Prostate gland (tissue), 2 donors: ENCODE data around the gene GUCA2A.

ENCODE experiments used
- CTCF ChIP-seq, 4 experiments: fragments of 200-600 bp in 2 of 4; fragments of 450-650 bp in 2 of 4; sonication (generic) in 2 of 4; IDR thresholded peaks; 1 replicate in 3 of 4; 2 replicates in 1 of 4; pipeline ENCODE4 v1.5.1; 2016 to 2019; ENCODE audit warnings: antibody characterized with exemption in 4 of 4, mild to moderate bottlenecking in 2 of 4, moderate library complexity in 2 of 4
- POLR2A ChIP-seq: fragments of 450-650 bp; IDR thresholded peaks from one replicate; pipeline ENCODE4 v1.6.1; 2016; ENCODE audit warnings: antibody characterized with exemption, mild to moderate bottlenecking
- POLR2AphosphoS5 ChIP-seq: sonication (generic); formaldehyde crosslinking; IDR thresholded peaks from one replicate; pipeline ENCODE4 v1.6.1; 2017; ENCODE audit warnings: antibody characterized with exemption

- no peak for TF ChIP-seq CTCF (IDR thresholded peaks at IDR 0.05)
- no peak for TF ChIP-seq POLR2AphosphoS5
- no peak for TF ChIP-seq POLR2A
Observed at GRCh38 chr1:42184616-42185015, 20.1 kb upstream of the GUCA2A start.
